GM21825 (cell line): Measurements from ENCODE around the gene GYPC.
"Not testable (repeated sequence)": the region's sequence is repeated elsewhere in the genome, so short reads cannot be mapped to it uniquely, and the experiment has no call there.

Source experiments
- ATAC-seq: cut with Tn5 transposase; IDR thresholded peaks from one replicate; pipeline ENCODE4 v1.9.1; 2021; ENCODE audit warnings: mild to moderate bottlenecking, moderate library complexity; ENCODE audit not compliant: unreplicated experiment

Gene GYPC

GRCh38 chr2:126696644-126697520 lies 40.9 kb downstream of the GYPC start:
- no peak for ATAC-seq

- ATAC-seq: no peak
Observed at GRCh38 chr2:126698376-126698775, 42.4 kb downstream of the GYPC start.

GRCh38 chr2:126699018-126699417 lies 43.1 kb downstream of the GYPC start:
- no peak for ATAC-seq

GRCh38 chr2:126699716-126700581 lies 44.0 kb downstream of the GYPC start:
- ATAC-seq: no peak

GRCh38 chr2:126700677-126701076 lies 44.7 kb downstream of the GYPC start:
- ATAC-seq: no peak

GRCh38 chr2:126703311-126703710 lies 47.4 kb downstream of the GYPC start:
- no peak for ATAC-seq

GRCh38 chr2:126704434-126705160 lies 48.6 kb downstream of the GYPC start:
- ATAC-seq: no peak

GRCh38 chr2:126707191-126707590 lies 51.2 kb downstream of the GYPC start:
- no peak for ATAC-seq

- ATAC-seq: no peak
Observed at GRCh38 chr2:126707941-126708340, 52.0 kb downstream of the GYPC start.

GRCh38 chr2:126714191-126714965 lies 58.4 kb downstream of the GYPC start:
- no peak for ATAC-seq

- no peak for ATAC-seq
Observed at GRCh38 chr2:126715111-126715510, 59.2 kb downstream of the GYPC start.

- ATAC-seq: no peak
Observed at GRCh38 chr2:126715576-126716406, 59.8 kb downstream of the GYPC start.

GRCh38 chr2:126717277-126717676 lies 61.3 kb downstream of the GYPC start:
- ATAC-seq: not testable (repeated sequence)

- no peak for ATAC-seq
Observed at GRCh38 chr2:126717928-126718327, 62.0 kb downstream of the GYPC start.

GRCh38 chr2:126719191-126719832 lies 63.4 kb downstream of the GYPC start:
- no peak for ATAC-seq

GRCh38 chr2:126719833-126720351 lies 63.9 kb downstream of the GYPC start:
- ATAC-seq: no peak

- no peak for ATAC-seq
Observed at GRCh38 chr2:126720638-126721037, 64.7 kb downstream of the GYPC start.

GRCh38 chr2:126722081-126722480 lies 66.1 kb downstream of the GYPC start:
- no peak for ATAC-seq

GRCh38 chr2:126722546-126722945 lies 66.6 kb downstream of the GYPC start:
- no peak for ATAC-seq
